HG03097 (cell line): Measurements from ENCODE around the gene WFIKKN2.

Experiments used
- ATAC-seq: cut with Tn5 transposase; IDR thresholded peaks from one replicate; pipeline ENCODE4 v1.9.1; 2021; ENCODE audit not compliant: unreplicated experiment, low FRiP score

WFIKKN2 gene

GRCh38 chr17:50807675-50808074 is 27.7 kb upstream of the WFIKKN2 start:
- no peak for ATAC-seq

- ATAC-seq = no peak
Measured at GRCh38 chr17:50808413-50808812, 27.0 kb upstream of the WFIKKN2 start.

GRCh38 chr17:50808888-50809287 is 26.5 kb upstream of the WFIKKN2 start:
- no peak for ATAC-seq

GRCh38 chr17:50813583-50813982 is 21.8 kb upstream of the WFIKKN2 start:
- no peak for ATAC-seq

GRCh38 chr17:50815400-50815799 is 20.0 kb upstream of the WFIKKN2 start:
- no peak for ATAC-seq

GRCh38 chr17:50816271-50816670 is 19.1 kb upstream of the WFIKKN2 start:
- no peak for ATAC-seq

GRCh38 chr17:50816771-50817751 is 18.3 kb upstream of the WFIKKN2 start:
- no peak for ATAC-seq

GRCh38 chr17:50817838-50818237 is 17.5 kb upstream of the WFIKKN2 start:
- no peak for ATAC-seq

- ATAC-seq = no peak
Measured at GRCh38 chr17:50818261-50818660, 17.1 kb upstream of the WFIKKN2 start.

- ATAC-seq = no peak
Measured at GRCh38 chr17:50818921-50819657, 16.3 kb upstream of the WFIKKN2 start.

GRCh38 chr17:50820651-50821050 is 14.7 kb upstream of the WFIKKN2 start:
- no peak for ATAC-seq

- no peak for ATAC-seq
Measured at GRCh38 chr17:50822550-50822949, 12.8 kb upstream of the WFIKKN2 start.

- no peak for ATAC-seq
Measured at GRCh38 chr17:50824429-50824828, 11.0 kb upstream of the WFIKKN2 start.

GRCh38 chr17:50825188-50825587 is 10.2 kb upstream of the WFIKKN2 start:
- no peak for ATAC-seq

- no peak for ATAC-seq
Measured at GRCh38 chr17:50828508-50829170, 6.7 kb upstream of the WFIKKN2 start.

GRCh38 chr17:50829332-50829731 is 6.1 kb upstream of the WFIKKN2 start:
- ATAC-seq = no peak

- ATAC-seq = no peak
Measured at GRCh38 chr17:50830352-50830751, 5.0 kb upstream of the WFIKKN2 start.

GRCh38 chr17:50830994-50831393 is 4.4 kb upstream of the WFIKKN2 start:
- no peak for ATAC-seq

- no peak for ATAC-seq
Measured at GRCh38 chr17:50831471-50831928, 3.9 kb upstream of the WFIKKN2 start.

GRCh38 chr17:50832267-50832863 is 3.0 kb upstream of the WFIKKN2 start:
- no peak for ATAC-seq
